ENCODE results near the gene DVL2. TPM values are rescaled to one million over a fixed set of nuclear protein-coding genes. Genes with fewer than 3 reads are reported as not detected.

Gene DVL2
- total RNA-seq, 1 experiment from 2014 or later = 36.9 TPM

DNA sequence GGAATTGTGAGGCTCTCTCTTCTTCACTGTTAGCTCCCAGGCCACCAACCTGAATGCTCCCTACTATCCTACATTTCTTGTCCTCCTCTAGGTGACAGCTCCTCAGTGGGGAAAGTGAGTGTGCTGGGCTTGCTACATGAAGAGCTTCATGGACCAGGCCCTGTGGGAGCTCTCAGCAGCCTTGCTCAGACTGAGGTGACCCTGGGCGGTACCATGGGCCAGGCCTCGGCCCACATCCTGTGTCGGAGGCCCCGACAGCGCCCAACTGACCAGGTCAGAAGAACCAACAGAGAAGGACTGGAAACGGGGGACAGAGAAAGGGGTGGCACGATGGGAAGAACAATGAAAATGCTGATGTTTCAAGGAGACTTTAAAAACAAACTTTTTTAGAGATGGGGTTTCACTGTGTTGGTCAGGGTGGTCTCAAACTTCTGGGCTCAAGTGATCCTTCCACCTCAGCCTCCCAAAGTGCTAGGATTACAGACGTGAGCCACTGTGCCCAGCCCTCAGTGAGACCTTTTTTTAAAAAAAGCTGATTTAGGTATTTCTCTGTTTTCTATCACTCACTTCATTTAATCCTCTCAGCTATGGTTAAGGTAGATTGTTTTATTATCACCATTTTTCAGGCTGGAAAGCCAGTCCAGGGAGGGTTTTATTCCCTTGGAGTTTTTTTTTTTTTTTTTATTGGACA, 22.6 kb upstream of the DVL2 start:
- TF ChIP-seq, protein P1, sequence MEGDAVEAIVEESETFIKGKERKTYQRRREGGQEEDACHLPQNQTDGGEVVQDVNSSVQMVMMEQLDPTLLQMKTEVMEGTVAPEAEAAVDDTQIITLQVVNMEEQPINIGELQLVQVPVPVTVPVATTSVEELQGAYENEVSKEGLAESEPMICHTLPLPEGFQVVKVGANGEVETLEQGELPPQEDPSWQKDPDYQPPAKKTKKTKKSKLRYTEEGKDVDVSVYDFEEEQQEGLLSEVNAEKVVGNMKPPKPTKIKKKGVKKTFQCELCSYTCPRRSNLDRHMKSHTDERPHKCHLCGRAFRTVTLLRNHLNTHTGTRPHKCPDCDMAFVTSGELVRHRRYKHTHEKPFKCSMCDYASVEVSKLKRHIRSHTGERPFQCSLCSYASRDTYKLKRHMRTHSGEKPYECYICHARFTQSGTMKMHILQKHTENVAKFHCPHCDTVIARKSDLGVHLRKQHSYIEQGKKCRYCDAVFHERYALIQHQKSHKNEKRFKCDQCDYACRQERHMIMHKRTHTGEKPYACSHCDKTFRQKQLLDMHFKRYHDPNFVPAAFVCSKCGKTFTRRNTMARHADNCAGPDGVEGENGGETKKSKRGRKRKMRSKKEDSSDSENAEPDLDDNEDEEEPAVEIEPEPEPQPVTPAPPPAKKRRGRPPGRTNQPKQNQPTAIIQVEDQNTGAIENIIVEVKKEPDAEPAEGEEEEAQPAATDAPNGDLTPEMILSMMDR (conservative IDR thresholded peaks at IDR 0.05; ENCODE audit: low read depth, low read length) = no peak
- TF ChIP-seq EZH2 (IDR thresholded peaks at IDR 0.05; ENCODE audit: low read length, unreplicated experiment) (no peak), EZH2phosphoT487 (IDR thresholded peaks at IDR 0.05; ENCODE audit: borderline replicate concordance, low read length) (no peak)
- Histone ChIP-seq H3K27ac (ENCODE audit: low read length) (no peak overlapping the region), H3K4me1 (ENCODE audit: insufficient read depth, low read length) (peaks cover 25% of the 10 kb centered on the region), H3K36me3 (ENCODE audit: low read depth, low read length) (peaks cover 7% of the 10 kb centered on the region; the same call in 1 of the 2 replicates), H3K9me3 (ENCODE audit: low read length) (no peaks in the 10 kb centered on the region), H3K9me2 (replicated peaks; ENCODE audit: low read length) (no peaks in the 10 kb centered on the region), H3K79me2 (ENCODE audit: low read length) (peaks cover 65% of the 10 kb centered on the region), H3K4me3 (ENCODE audit: low read length) (no peak overlapping the region), H3K27me3 (ENCODE audit: low read length) (no peaks in the 10 kb centered on the region), H2AFZ (ENCODE audit: low read length) (no peak overlapping the region), H3K4me2 (ENCODE audit: low read length) (no peak overlapping the region), H4K20me1 (ENCODE audit: low read length) (peaks cover 14% of the 10 kb centered on the region; the same call in 1 of the 2 replicates), H3F3A (ENCODE audit: low read length, unreplicated experiment) (no peaks in the 10 kb centered on the region), H3K9ac (ENCODE audit: low read length) (no peak overlapping the region)
- BruUV-seq (replicated peaks) = no TSS peak
- CTCF ChIA-PET = no interaction called here
- DNase-seq (no peak), ATAC-seq (no peak)
- intact Hi-C loops (cut with micrococcal nuclease) = no loop called here
- POLR2A ChIA-PET (ENCODE audit: unreplicated experiment) = no interaction called here

DNA sequence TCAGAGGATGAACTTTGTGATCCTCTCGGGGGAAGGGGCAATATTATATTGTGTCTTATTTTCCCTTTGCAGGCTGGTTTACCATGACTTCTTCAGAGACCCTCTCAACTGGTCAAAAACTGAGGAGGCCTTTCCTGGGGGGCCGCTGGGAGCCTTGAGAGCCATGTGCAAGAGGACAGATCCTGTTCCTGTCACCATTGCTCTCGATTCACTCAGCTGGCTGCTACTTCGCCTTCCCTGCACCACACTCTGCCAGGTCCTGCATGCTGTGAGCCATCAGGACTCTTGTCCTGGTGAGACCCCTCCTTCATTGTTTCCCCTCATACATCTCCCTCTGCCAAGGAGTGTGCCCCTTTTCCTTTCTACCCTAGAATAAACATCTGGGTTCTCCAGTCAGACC, 20.2 kb upstream of the DVL2 start:
- intact Hi-C loops (cut with micrococcal nuclease) = no loop called here
- H3K79me2 ChIP-seq (ENCODE audit: low read length) = peaks cover 60% of the 10 kb centered on the region
- CTCF ChIA-PET = no interaction called here
- H3K27ac ChIP-seq (ENCODE audit: low read length) = no peak overlapping the region
- peaks cover 6% of the 10 kb centered on the region; the same call in 1 of the 2 replicates for H3K36me3 ChIP-seq (ENCODE audit: low read depth, low read length)
- peaks cover 27% of the 10 kb centered on the region for H3K4me1 ChIP-seq (ENCODE audit: insufficient read depth, low read length)
- H3K27me3 ChIP-seq (ENCODE audit: low read length) = no peaks in the 10 kb centered on the region
- 0 out of 2 replicates have a peak overlapping the region, but pooled peaks have one; percentile 92 for H3K4me3 ChIP-seq (ENCODE audit: low read length)
- no TSS peak for BruUV-seq (replicated peaks)
- no peaks in the 10 kb centered on the region for H3K9me2 ChIP-seq (replicated peaks; ENCODE audit: low read length)
- H3K9ac ChIP-seq (ENCODE audit: low read length) = no peak overlapping the region
- peak overlapping the region; percentile 95; the same call in 1 of the 2 replicates for H3K4me2 ChIP-seq (ENCODE audit: low read length)
- 0 out of 2 replicates have a peak, but pooled peaks cover 2% of the 10 kb centered on the region for H4K20me1 ChIP-seq (ENCODE audit: low read length)
- no peaks in the 10 kb centered on the region for H3K9me3 ChIP-seq (ENCODE audit: low read length)
- DNase-seq (no peak), ATAC-seq (no peak)
- TF ChIP-seq, protein P1 (conservative IDR thresholded peaks at IDR 0.05; ENCODE audit: low read depth, low read length) = no peak
- no peak for TF ChIP-seq EZH2 (IDR thresholded peaks at IDR 0.05; ENCODE audit: low read length, unreplicated experiment)
- no peak for TF ChIP-seq EZH2phosphoT487 (IDR thresholded peaks at IDR 0.05; ENCODE audit: borderline replicate concordance, low read length)
- POLR2A ChIA-PET (ENCODE audit: unreplicated experiment) = no interaction called here
- no peaks in the 10 kb centered on the region for H3F3A ChIP-seq (ENCODE audit: low read length, unreplicated experiment)
- no peak overlapping the region for H2AFZ ChIP-seq (ENCODE audit: low read length)

GRCh38 chr17:7253082-7253481, 18.8 kb upstream of the DVL2 start:
- Histone ChIP-seq H3K9me2 (replicated peaks; ENCODE audit: low read length) (no peaks in the 10 kb centered on the region), H3F3A (ENCODE audit: low read length, unreplicated experiment) (no peaks in the 10 kb centered on the region), H2AFZ (ENCODE audit: low read length) (no peak overlapping the region), H3K4me3 (ENCODE audit: low read length) (peak overlapping the region; percentile 92), H3K27ac (ENCODE audit: low read length) (peak overlapping the region; percentile 96; the same call in 1 of the 2 replicates), H3K9ac (ENCODE audit: low read length) (peak overlapping the region; percentile 96), H3K27me3 (ENCODE audit: low read length) (no peaks in the 10 kb centered on the region), H3K79me2 (ENCODE audit: low read length) (peaks cover 62% of the 10 kb centered on the region), H3K36me3 (ENCODE audit: low read depth, low read length) (peaks cover 3% of the 10 kb centered on the region; the same call in 1 of the 2 replicates), H3K9me3 (ENCODE audit: low read length) (no peaks in the 10 kb centered on the region), H3K4me2 (ENCODE audit: low read length) (peak overlapping the region; percentile 95), H3K4me1 (ENCODE audit: insufficient read depth, low read length) (peaks cover 21% of the 10 kb centered on the region), H4K20me1 (ENCODE audit: low read length) (0 out of 2 replicates have a peak, but pooled peaks cover 5% of the 10 kb centered on the region)
- no peak for TF ChIP-seq EZH2 (IDR thresholded peaks at IDR 0.05; ENCODE audit: low read length, unreplicated experiment)
- no peak for TF ChIP-seq EZH2phosphoT487 (IDR thresholded peaks at IDR 0.05; ENCODE audit: borderline replicate concordance, low read length)
- TF ChIP-seq, protein P1 (conservative IDR thresholded peaks at IDR 0.05; ENCODE audit: low read depth, low read length) = no peak
- no TSS peak for BruUV-seq (replicated peaks)
- no peak for ATAC-seq
- intact Hi-C loops (cut with micrococcal nuclease) = loop anchor here (2.0 kb wide), 1 partner anchor 28 kb away; the partner anchor contains the start of gene SLC2A4
- ChIA-PET CTCF (no interaction called here), POLR2A (ENCODE audit: unreplicated experiment) (no interaction called here)
- DNase-seq = no peak

Measured in PC-3 (cell line).